Measurements from ENCODE around the gene FGF19.

The FGF19 gene

GRCh38 chr11:69703768-69704507, at the start of gene FGF19:
Gene FGF19 (minus strand): TSS chr11:69704022. CDS start chr11:69703876, 146 bp downstream.
- peak in 1 of 3 donors; percentile 21 for DNase-seq

- no peak for DNase-seq
Observed at GRCh38 chr11:69752890-69753289, 49.1 kb upstream of the FGF19 start.

GRCh38 chr11:69750875-69751597, 47.2 kb upstream of the FGF19 start:
- no peak for DNase-seq

- no peak for DNase-seq
Observed at GRCh38 chr11:69750108-69750850, 46.5 kb upstream of the FGF19 start.

GRCh38 chr11:69748637-69749036, 44.8 kb upstream of the FGF19 start:
- DNase-seq: no peak

GRCh38 chr11:69746752-69747742, 43.2 kb upstream of the FGF19 start:
- no peak for DNase-seq

GRCh38 chr11:69746140-69746539, 42.3 kb upstream of the FGF19 start:
- DNase-seq: no peak

- no peak for DNase-seq
Observed at GRCh38 chr11:69745201-69745600, 41.4 kb upstream of the FGF19 start.

- no peak for DNase-seq
Observed at GRCh38 chr11:69744435-69744834, 40.6 kb upstream of the FGF19 start.

GRCh38 chr11:69734841-69735240, 31.0 kb upstream of the FGF19 start:
- DNase-seq: no peak

GRCh38 chr11:69734367-69734766, 30.5 kb upstream of the FGF19 start:
- no peak for DNase-seq

- DNase-seq: no peak
Observed at GRCh38 chr11:69732910-69733309, 29.1 kb upstream of the FGF19 start.

GRCh38 chr11:69731110-69731509, 27.3 kb upstream of the FGF19 start:
- no peak for DNase-seq

- no peak for DNase-seq
Observed at GRCh38 chr11:69730500-69730899, 26.7 kb upstream of the FGF19 start.

- no peak for DNase-seq
Observed at GRCh38 chr11:69729252-69729651, 25.4 kb upstream of the FGF19 start.

GRCh38 chr11:69727266-69727665, 23.4 kb upstream of the FGF19 start:
- DNase-seq: no peak

GRCh38 chr11:69726481-69726880, 22.7 kb upstream of the FGF19 start:
- no peak for DNase-seq

GRCh38 chr11:69726019-69726418, 22.2 kb upstream of the FGF19 start:
- DNase-seq: no peak

- DNase-seq: no peak
Observed at GRCh38 chr11:69721745-69722144, 17.9 kb upstream of the FGF19 start.

- DNase-seq: no peak
Observed at GRCh38 chr11:69721106-69721505, 17.3 kb upstream of the FGF19 start.

GRCh38 chr11:69718912-69719311, 15.1 kb upstream of the FGF19 start:
- no peak for DNase-seq

- DNase-seq: peak in 2 of 3 donors; percentile 7 to 33
Observed at GRCh38 chr11:69718147-69718546, 14.3 kb upstream of the FGF19 start.

All from suppressor macrophage treated with lipopolysaccharide for 1 hour (primary cell).